Measurements from ENCODE around the gene NCKAP5. TPM values are rescaled to one million over a fixed set of nuclear protein-coding genes. Genes with fewer than 3 reads are reported as not detected.

Gene NCKAP5
- total RNA-seq, 1 donor from 2014 or later, result 0.46 TPM

DNA sequence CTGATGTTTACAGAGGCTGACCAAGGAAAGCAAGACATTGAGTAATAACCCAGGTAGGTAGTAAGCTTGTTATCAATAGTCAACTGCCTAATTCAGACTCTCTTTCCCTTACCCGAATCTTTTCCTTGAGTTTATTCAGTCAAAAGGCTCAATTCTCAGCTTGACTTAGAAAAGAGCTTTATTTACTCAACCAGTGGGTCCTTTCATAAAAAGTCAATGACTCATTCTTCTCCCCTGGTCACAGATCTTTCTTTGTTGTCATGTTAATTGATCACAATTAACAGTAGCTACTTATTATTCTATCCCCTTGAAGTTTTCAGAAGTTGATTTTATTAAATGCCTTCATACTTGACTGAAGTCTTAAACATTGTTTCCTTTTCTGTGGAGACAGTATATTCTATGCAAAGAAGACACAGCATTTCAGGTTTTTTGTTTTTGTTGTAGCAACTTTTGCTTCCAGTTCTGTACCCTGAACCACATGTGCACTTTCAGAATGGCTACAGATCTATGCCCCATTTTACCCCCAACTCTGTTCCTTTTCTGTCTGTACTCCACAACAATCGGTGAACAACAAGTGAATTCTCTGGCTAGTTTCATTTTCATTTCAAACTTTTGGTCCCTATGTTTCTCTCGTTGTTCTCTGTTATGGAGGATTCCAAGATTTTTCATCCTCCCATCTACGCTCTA is 428.3 kb downstream of the NCKAP5 start:
- Mint-ChIP-seq H3K27me3 (ENCODE audit: unreplicated experiment) (no peaks in the 10 kb centered on the region), H3K4me1 (ENCODE audit: unreplicated experiment) (no peaks in the 10 kb centered on the region), H3K27ac (ENCODE audit: unreplicated experiment) (no peak overlapping the region), H3K9me3 (ENCODE audit: unreplicated experiment) (no peaks in the 10 kb centered on the region), H3K36me3 (ENCODE audit: unreplicated experiment) (no peaks in the 10 kb centered on the region), H3K4me3 (ENCODE audit: unreplicated experiment) (no peak overlapping the region)
- no peak for DNase-seq (ENCODE audit: extremely low spot score, unreplicated experiment)
- TF ChIP-seq, protein P1, sequence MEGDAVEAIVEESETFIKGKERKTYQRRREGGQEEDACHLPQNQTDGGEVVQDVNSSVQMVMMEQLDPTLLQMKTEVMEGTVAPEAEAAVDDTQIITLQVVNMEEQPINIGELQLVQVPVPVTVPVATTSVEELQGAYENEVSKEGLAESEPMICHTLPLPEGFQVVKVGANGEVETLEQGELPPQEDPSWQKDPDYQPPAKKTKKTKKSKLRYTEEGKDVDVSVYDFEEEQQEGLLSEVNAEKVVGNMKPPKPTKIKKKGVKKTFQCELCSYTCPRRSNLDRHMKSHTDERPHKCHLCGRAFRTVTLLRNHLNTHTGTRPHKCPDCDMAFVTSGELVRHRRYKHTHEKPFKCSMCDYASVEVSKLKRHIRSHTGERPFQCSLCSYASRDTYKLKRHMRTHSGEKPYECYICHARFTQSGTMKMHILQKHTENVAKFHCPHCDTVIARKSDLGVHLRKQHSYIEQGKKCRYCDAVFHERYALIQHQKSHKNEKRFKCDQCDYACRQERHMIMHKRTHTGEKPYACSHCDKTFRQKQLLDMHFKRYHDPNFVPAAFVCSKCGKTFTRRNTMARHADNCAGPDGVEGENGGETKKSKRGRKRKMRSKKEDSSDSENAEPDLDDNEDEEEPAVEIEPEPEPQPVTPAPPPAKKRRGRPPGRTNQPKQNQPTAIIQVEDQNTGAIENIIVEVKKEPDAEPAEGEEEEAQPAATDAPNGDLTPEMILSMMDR (IDR thresholded peaks at IDR 0.05), result no peak

DNA sequence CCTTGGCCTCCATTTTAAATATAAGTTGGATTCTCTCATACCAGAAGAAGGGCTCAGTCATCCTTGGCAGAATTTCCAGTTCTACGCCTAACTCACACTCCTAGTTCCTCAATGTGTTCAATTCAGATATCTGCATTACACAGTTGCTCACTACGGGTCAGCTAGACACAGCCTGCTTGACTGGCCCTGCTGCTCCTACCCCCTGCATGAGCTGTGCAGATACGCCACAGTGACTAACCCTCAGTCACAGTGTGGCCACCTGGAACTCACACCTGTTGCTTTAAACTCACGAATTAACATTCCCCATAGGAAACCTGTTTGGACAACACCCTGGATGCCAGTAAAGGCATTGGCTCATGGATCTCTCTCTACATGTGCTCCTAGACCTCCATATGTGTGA is 429.6 kb downstream of the NCKAP5 start:
- H3K36me3 Mint-ChIP-seq (ENCODE audit: unreplicated experiment), result no peaks in the 10 kb centered on the region
- no peaks in the 10 kb centered on the region for H3K9me3 Mint-ChIP-seq (ENCODE audit: unreplicated experiment)
- H3K4me1 Mint-ChIP-seq (ENCODE audit: unreplicated experiment), result no peaks in the 10 kb centered on the region
- DNase-seq (ENCODE audit: extremely low spot score, unreplicated experiment), result no peak
- no peak overlapping the region for H3K27ac Mint-ChIP-seq (ENCODE audit: unreplicated experiment)
- no peaks in the 10 kb centered on the region for H3K27me3 Mint-ChIP-seq (ENCODE audit: unreplicated experiment)
- TF ChIP-seq, protein P1 (IDR thresholded peaks at IDR 0.05), result no peak
- H3K4me3 Mint-ChIP-seq (ENCODE audit: unreplicated experiment), result no peak overlapping the region

DNA sequence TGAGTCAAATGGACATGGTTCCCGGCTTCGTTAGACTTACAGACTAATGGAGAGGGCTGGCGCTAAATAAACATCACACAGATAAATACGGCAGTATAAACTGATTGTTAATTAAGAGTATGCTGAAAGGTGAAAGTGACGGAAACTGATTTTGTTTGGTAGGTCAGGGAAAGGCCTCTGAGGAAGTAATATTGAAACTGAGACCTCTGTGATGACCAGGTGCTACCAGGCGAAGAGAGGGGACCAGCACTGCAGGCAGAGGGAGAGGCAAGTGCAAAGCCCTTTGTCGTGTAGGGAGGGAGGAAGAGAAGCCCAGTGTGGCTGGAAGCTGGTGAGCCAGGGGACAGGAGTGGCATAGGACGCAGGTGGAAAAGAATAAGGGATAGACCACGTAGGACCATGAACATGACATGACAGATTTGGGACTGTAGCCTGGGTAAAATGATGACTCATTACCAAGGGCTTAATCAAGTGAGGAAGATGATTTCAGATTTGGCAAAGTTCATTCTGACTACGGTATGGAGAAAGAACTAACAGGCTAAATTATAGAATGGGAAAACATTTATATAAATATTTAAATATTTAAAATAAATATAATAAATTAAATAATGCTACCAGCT is 433.1 kb downstream of the NCKAP5 start:
- DNase-seq (ENCODE audit: extremely low spot score, unreplicated experiment), result no peak
- Mint-ChIP-seq H3K4me3 (ENCODE audit: unreplicated experiment) (no peak overlapping the region), H3K27me3 (ENCODE audit: unreplicated experiment) (no peaks in the 10 kb centered on the region), H3K36me3 (ENCODE audit: unreplicated experiment) (no peaks in the 10 kb centered on the region), H3K4me1 (ENCODE audit: unreplicated experiment) (no peaks in the 10 kb centered on the region), H3K9me3 (ENCODE audit: unreplicated experiment) (no peaks in the 10 kb centered on the region), H3K27ac (ENCODE audit: unreplicated experiment) (no peak overlapping the region)
- TF ChIP-seq, protein P1 (IDR thresholded peaks at IDR 0.05), result no peak

DNA sequence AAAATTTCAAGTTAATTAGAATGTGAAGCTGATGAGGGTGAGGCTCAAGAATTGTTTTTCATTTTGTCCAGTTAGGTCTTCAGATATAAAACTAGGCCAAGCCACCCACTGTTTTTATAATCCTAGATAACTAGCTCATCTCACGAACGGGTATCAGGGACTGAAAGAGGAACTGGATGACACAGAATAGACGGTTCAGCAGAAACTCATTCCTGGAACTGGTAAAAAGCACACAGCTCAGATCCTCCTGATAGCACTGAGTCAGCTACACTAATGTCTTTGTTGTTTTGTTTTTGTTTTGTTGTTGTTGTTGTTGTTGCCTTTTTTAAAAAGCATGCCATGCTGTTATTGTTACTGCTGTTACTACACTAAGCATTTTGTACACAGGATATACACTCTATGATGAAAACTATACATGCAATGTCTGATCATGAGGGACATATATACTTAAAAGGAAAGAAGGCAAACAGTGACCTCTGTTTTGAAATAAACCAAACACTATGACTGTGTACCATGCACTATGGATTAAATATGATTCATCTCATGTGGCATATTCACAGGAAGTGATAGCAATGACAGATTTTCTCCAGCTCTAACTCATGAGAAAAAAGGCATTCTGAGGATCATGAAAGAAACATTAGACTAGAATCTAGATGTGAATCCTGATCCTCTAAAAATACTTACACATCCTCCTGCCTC is 437.6 kb downstream of the NCKAP5 start:
- DNase-seq (ENCODE audit: extremely low spot score, unreplicated experiment), result no peak
- TF ChIP-seq, protein P1 (IDR thresholded peaks at IDR 0.05), result no peak
- no peak overlapping the region for H3K27ac Mint-ChIP-seq (ENCODE audit: unreplicated experiment)
- no peaks in the 10 kb centered on the region for H3K27me3 Mint-ChIP-seq (ENCODE audit: unreplicated experiment)
- H3K4me3 Mint-ChIP-seq (ENCODE audit: unreplicated experiment), result no peak overlapping the region
- H3K9me3 Mint-ChIP-seq (ENCODE audit: unreplicated experiment), result no peaks in the 10 kb centered on the region
- no peaks in the 10 kb centered on the region for H3K4me1 Mint-ChIP-seq (ENCODE audit: unreplicated experiment)
- H3K36me3 Mint-ChIP-seq (ENCODE audit: unreplicated experiment), result no peaks in the 10 kb centered on the region

DNA sequence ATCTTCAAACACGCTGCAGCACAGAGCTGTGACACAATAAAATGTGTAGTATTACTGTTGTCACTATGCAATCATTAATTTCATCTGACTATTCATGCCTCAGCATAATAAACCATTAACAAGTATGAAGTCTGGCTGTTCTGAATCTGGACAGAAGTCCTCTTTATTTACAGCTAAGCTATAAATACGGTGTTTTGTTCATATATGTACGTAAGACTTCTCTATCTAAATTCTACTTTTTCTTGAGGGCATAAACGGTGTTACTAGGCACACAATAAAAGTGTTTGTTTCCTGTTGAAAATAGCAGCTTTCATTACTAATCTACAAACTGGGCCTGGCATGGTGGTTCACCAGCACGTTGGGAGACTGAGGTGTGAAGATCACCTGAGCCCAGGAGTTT is 443.8 kb downstream of the NCKAP5 start:
- Mint-ChIP-seq H3K4me1 (ENCODE audit: unreplicated experiment) (no peaks in the 10 kb centered on the region), H3K9me3 (ENCODE audit: unreplicated experiment) (no peaks in the 10 kb centered on the region), H3K27me3 (ENCODE audit: unreplicated experiment) (no peaks in the 10 kb centered on the region), H3K27ac (ENCODE audit: unreplicated experiment) (no peak overlapping the region), H3K4me3 (ENCODE audit: unreplicated experiment) (no peak overlapping the region), H3K36me3 (ENCODE audit: unreplicated experiment) (no peaks in the 10 kb centered on the region)
- TF ChIP-seq, protein P1 (IDR thresholded peaks at IDR 0.05), result no peak
- DNase-seq (ENCODE audit: extremely low spot score, unreplicated experiment), result no peak

All from osteocyte (in vitro differentiated cells).